Measurements from ENCODE around the gene SDC1. TPM values are rescaled to one million over a fixed set of nuclear protein-coding genes. Genes with fewer than 3 reads are reported as not detected.

SDC1 gene
- polyA plus RNA-seq, 4 donors, result 36.9 to 89.9 (median 58.3) TPM

- Histone ChIP-seq H3K36me3 (ENCODE audit: control insufficient read depth in 3 of 3, insufficient read depth in 2 of 3, low read depth in 1 of 3, low read length in 3 of 3) (peaks cover 0 to 79% (median 0%) of the 10 kb centered on the region in 3 donors), H3K4me3 (ENCODE audit: low read depth in 1 of 3, low read length in 3 of 3) (no peak overlapping the region), H3K9me3 (ENCODE audit: control insufficient read depth in 2 of 2, insufficient read depth in 1 of 2, low read depth in 1 of 2, low read length in 1 of 2) (no peaks in the 10 kb centered on the region), H3K27me3 (ENCODE audit: control insufficient read depth in 3 of 3, insufficient read depth in 3 of 3, low read length in 3 of 3) (no peaks in the 10 kb centered on the region), H3K27ac (ENCODE audit: low read depth in 1 of 3, low read length in 2 of 3) (peak overlapping the region; percentile 82 to 89 (median 88)), H3K4me1 (ENCODE audit: control insufficient read depth in 3 of 3, insufficient read depth in 2 of 3, low read depth in 1 of 3, low read length in 2 of 3) (peaks cover 0 to 53% (median 5%) of the 10 kb centered on the region in 3 donors)
- WGBS, 3 donors, result 15 to 49% (median 35%) methylated on average over 8 to 9 of the region's 9 CpGs
- FAIRE-seq, result no peak
- peak; percentile 73 to 74 for DNase-seq
Observed at GRCh38 chr2:20213651-20214565, 11.0 kb downstream of the SDC1 start.

- peak overlapping the region; percentile 36 to 89 (median 88) for H3K27ac ChIP-seq (ENCODE audit: low read depth in 1 of 3, low read length in 2 of 3)
- no peaks in the 10 kb centered on the region for H3K9me3 ChIP-seq (ENCODE audit: control insufficient read depth in 2 of 2, insufficient read depth in 1 of 2, low read depth in 1 of 2, low read length in 1 of 2)
- WGBS, 3 donors, result 24 to 54% (median 44%) methylated on average over 13 to 16 of the region's 16 CpGs
- DNase-seq, result peak; percentile 37 to 69
- no peaks in the 10 kb centered on the region for H3K27me3 ChIP-seq (ENCODE audit: control insufficient read depth in 3 of 3, insufficient read depth in 3 of 3, low read length in 3 of 3)
- no peak overlapping the region for H3K4me3 ChIP-seq (ENCODE audit: low read depth in 1 of 3, low read length in 3 of 3)
- FAIRE-seq, result no peak
- peaks cover 0 to 63% (median 6%) of the 10 kb centered on the region in 3 donors for H3K4me1 ChIP-seq (ENCODE audit: control insufficient read depth in 3 of 3, insufficient read depth in 2 of 3, low read depth in 1 of 3, low read length in 2 of 3)
- peaks cover 0 to 74% (median 0%) of the 10 kb centered on the region in 3 donors for H3K36me3 ChIP-seq (ENCODE audit: control insufficient read depth in 3 of 3, insufficient read depth in 2 of 3, low read depth in 1 of 3, low read length in 3 of 3)
Observed at GRCh38 chr2:20212871-20213503, 11.9 kb downstream of the SDC1 start.

- no peaks in the 10 kb centered on the region for H3K27me3 ChIP-seq (ENCODE audit: control insufficient read depth in 3 of 3, insufficient read depth in 3 of 3, low read length in 3 of 3)
- FAIRE-seq (no peak), DNase-seq (peak in 1 of 2 donors; percentile 61)
- WGBS, 3 donors, result 50 to 81% (median 57%) methylated on average over 6 to 11 of the region's 11 CpGs
- H3K27ac ChIP-seq (ENCODE audit: low read depth in 1 of 3, low read length in 2 of 3), result peak overlapping the region; percentile 36 to 89 (median 88)
- H3K36me3 ChIP-seq (ENCODE audit: control insufficient read depth in 3 of 3, insufficient read depth in 2 of 3, low read depth in 1 of 3, low read length in 3 of 3), result peaks cover 0 to 72% (median 0%) of the 10 kb centered on the region in 3 donors
- no peaks in the 10 kb centered on the region for H3K9me3 ChIP-seq (ENCODE audit: control insufficient read depth in 2 of 2, insufficient read depth in 1 of 2, low read depth in 1 of 2, low read length in 1 of 2)
- H3K4me1 ChIP-seq (ENCODE audit: control insufficient read depth in 3 of 3, insufficient read depth in 2 of 3, low read depth in 1 of 3, low read length in 2 of 3), result peaks cover 0 to 68% (median 11%) of the 10 kb centered on the region in 3 donors
- H3K4me3 ChIP-seq (ENCODE audit: low read depth in 1 of 3, low read length in 3 of 3), result no peak overlapping the region
Observed at GRCh38 chr2:20212459-20212870, 12.5 kb downstream of the SDC1 start.

- WGBS, 3 donors, result 69 to 80% (median 74%) methylated on average over 14 of the region's 14 CpGs
- H3K27me3 ChIP-seq (ENCODE audit: control insufficient read depth in 3 of 3, insufficient read depth in 3 of 3, low read length in 3 of 3), result no peaks in the 10 kb centered on the region
- no peak for DNase-seq
- no peak overlapping the region for H3K4me3 ChIP-seq (ENCODE audit: low read depth in 1 of 3, low read length in 3 of 3)
- peaks cover 3 to 72% (median 11%) of the 10 kb centered on the region in 3 donors for H3K4me1 ChIP-seq (ENCODE audit: control insufficient read depth in 3 of 3, insufficient read depth in 2 of 3, low read depth in 1 of 3, low read length in 2 of 3)
- FAIRE-seq, result no peak
- H3K36me3 ChIP-seq (ENCODE audit: control insufficient read depth in 3 of 3, insufficient read depth in 2 of 3, low read depth in 1 of 3, low read length in 3 of 3), result peaks cover 0 to 69% (median 0%) of the 10 kb centered on the region in 3 donors
- no peaks in the 10 kb centered on the region for H3K9me3 ChIP-seq (ENCODE audit: control insufficient read depth in 2 of 2, insufficient read depth in 1 of 2, low read depth in 1 of 2, low read length in 1 of 2)
- peak overlapping the region in 1 of 3 donors; percentile 88 for H3K27ac ChIP-seq (ENCODE audit: low read depth in 1 of 3, low read length in 2 of 3)
Observed at GRCh38 chr2:20211860-20212458, 13.0 kb downstream of the SDC1 start.

GRCh38 chr2:20211420-20211819 is 13.5 kb downstream of the SDC1 start:
- Histone ChIP-seq H3K4me1 (ENCODE audit: control insufficient read depth in 3 of 3, insufficient read depth in 2 of 3, low read depth in 1 of 3, low read length in 2 of 3) (peaks cover 7 to 77% (median 11%) of the 10 kb centered on the region in 3 donors), H3K36me3 (ENCODE audit: control insufficient read depth in 3 of 3, insufficient read depth in 2 of 3, low read depth in 1 of 3, low read length in 3 of 3) (peaks cover 0 to 66% (median 0%) of the 10 kb centered on the region in 3 donors), H3K4me3 (ENCODE audit: low read depth in 1 of 3, low read length in 3 of 3) (no peak overlapping the region), H3K9me3 (ENCODE audit: control insufficient read depth in 2 of 2, insufficient read depth in 1 of 2, low read depth in 1 of 2, low read length in 1 of 2) (no peaks in the 10 kb centered on the region), H3K27me3 (ENCODE audit: control insufficient read depth in 3 of 3, insufficient read depth in 3 of 3, low read length in 3 of 3) (no peaks in the 10 kb centered on the region), H3K27ac (ENCODE audit: low read depth in 1 of 3, low read length in 2 of 3) (peak overlapping the region in 1 of 3 donors; percentile 88)
- FAIRE-seq (no peak), DNase-seq (no peak)
- 82 to 86% (median 85%) methylated on average over 12 of the region's 12 CpGs for WGBS, 3 donors

GRCh38 chr2:20210462-20210861 is 14.5 kb downstream of the SDC1 start:
- 72 to 80% (median 77%) methylated on average over 8 of the region's 8 CpGs for WGBS, 3 donors
- FAIRE-seq (no peak), DNase-seq (no peak)
- H3K36me3 ChIP-seq (ENCODE audit: control insufficient read depth in 3 of 3, insufficient read depth in 2 of 3, low read depth in 1 of 3, low read length in 3 of 3), result peaks cover 0 to 65% (median 0%) of the 10 kb centered on the region in 3 donors
- no peak overlapping the region for H3K4me3 ChIP-seq (ENCODE audit: low read depth in 1 of 3, low read length in 3 of 3)
- peaks cover 7 to 73% (median 11%) of the 10 kb centered on the region in 3 donors for H3K4me1 ChIP-seq (ENCODE audit: control insufficient read depth in 3 of 3, insufficient read depth in 2 of 3, low read depth in 1 of 3, low read length in 2 of 3)
- H3K27me3 ChIP-seq (ENCODE audit: control insufficient read depth in 3 of 3, insufficient read depth in 3 of 3, low read length in 3 of 3), result no peaks in the 10 kb centered on the region
- peak overlapping the region in 2 of 3 donors; percentile 3 to 25 for H3K27ac ChIP-seq (ENCODE audit: low read depth in 1 of 3, low read length in 2 of 3)
- no peaks in the 10 kb centered on the region for H3K9me3 ChIP-seq (ENCODE audit: control insufficient read depth in 2 of 2, insufficient read depth in 1 of 2, low read depth in 1 of 2, low read length in 1 of 2)

GRCh38 chr2:20209373-20210109 is 15.4 kb downstream of the SDC1 start:
- Histone ChIP-seq H3K4me1 (ENCODE audit: control insufficient read depth in 3 of 3, insufficient read depth in 2 of 3, low read depth in 1 of 3, low read length in 2 of 3) (peaks cover 7 to 63% (median 7%) of the 10 kb centered on the region in 3 donors), H3K9me3 (ENCODE audit: control insufficient read depth in 2 of 2, insufficient read depth in 1 of 2, low read depth in 1 of 2, low read length in 1 of 2) (no peaks in the 10 kb centered on the region), H3K27me3 (ENCODE audit: control insufficient read depth in 3 of 3, insufficient read depth in 3 of 3, low read length in 3 of 3) (no peaks in the 10 kb centered on the region), H3K4me3 (ENCODE audit: low read depth in 1 of 3, low read length in 3 of 3) (no peak overlapping the region), H3K27ac (ENCODE audit: low read depth in 1 of 3, low read length in 2 of 3) (peak overlapping the region in 2 of 3 donors; percentile 81 to 94), H3K36me3 (ENCODE audit: control insufficient read depth in 3 of 3, insufficient read depth in 2 of 3, low read depth in 1 of 3, low read length in 3 of 3) (peaks cover 0 to 68% (median 0%) of the 10 kb centered on the region in 3 donors)
- WGBS, 3 donors, result 87 to 91% (median 87%) methylated on average over 21 of the region's 21 CpGs
- FAIRE-seq, result no peak
- DNase-seq, result no peak
